Measurements from ENCODE around the gene ABTB2.

GRCh38 chr11:34205326-34206035 lies 152.3 kb downstream of the ABTB2 start:
- TF ChIP-seq POLR2AphosphoS5 (IDR thresholded peaks at IDR 0.05; ENCODE audit: low read depth, low read length) = no peak
- no peak for TF ChIP-seq SIN3A (IDR thresholded peaks at IDR 0.05; ENCODE audit: borderline replicate concordance, insufficient read depth, low read length)
- TF ChIP-seq TAF1 (IDR thresholded peaks at IDR 0.05; ENCODE audit: borderline replicate concordance, insufficient read depth, low read length) = no peak

All from PFSK-1 (cell line).